Adrenal gland (tissue), 5 donors: Measurements from ENCODE around the gene ANKRD34A.

Experiments
- CTCF ChIP-seq, 6 experiments: fragments of 450-650 bp in 4 of 6; fragments of 200-600 bp in 2 of 6; sonication (generic) in 1 of 6; IDR thresholded peaks; 1 replicate in 5 of 6; 2 replicates in 1 of 6; pipeline versions ENCODE4 v1.5.1 to v1.8.0; 2016 to 2021; ENCODE audit warnings: antibody characterized with exemption in 6 of 6, mild to moderate bottlenecking in 2 of 6, moderate library complexity in 1 of 6
- POLR2A ChIP-seq, 2 donors: fragments of 450-650 bp; IDR thresholded peaks; one replicate each; pipeline ENCODE4 v1.6.1; 2017; ENCODE audit warnings: antibody characterized with exemption in 2 of 2, mild to moderate bottlenecking in 2 of 2, moderate library complexity in 1 of 2
- donor health status: DM: no; HTN: no; CAD: no.

GRCh38 chr1:145916745-145917144, 47.6 kb downstream of the ANKRD34A start:
- TF ChIP-seq CTCF (IDR thresholded peaks at IDR 0.05) (no peak), POLR2A (IDR thresholded peaks at IDR 0.05) (no peak)
